Activated CD8-positive, alpha-beta memory T cell treated with anti-CD3 and anti-CD28 coated beads for 48 hours (primary cell): ENCODE data around the gene INCENP.
"Not testable (repeated sequence)": the region's sequence is repeated elsewhere in the genome, so short reads cannot be mapped to it uniquely, and the experiment has no call there.

Experiments
- DNase-seq, 3 experiments: peaks; one replicate each; pipeline ENCODE4 v3.0.0-alpha.2; 2020; ENCODE audit warnings: low read depth in 2 of 3, low spot score in 2 of 3

The INCENP gene

GRCh38 chr11:62123669-62124185, at the start of gene INCENP:
INCENP (plus strand) TSS chr11:62124011; CDS start chr11:62128162, 4,151 bp downstream.
- peak; percentile 55 to 85 (median 78) for DNase-seq

DNA sequence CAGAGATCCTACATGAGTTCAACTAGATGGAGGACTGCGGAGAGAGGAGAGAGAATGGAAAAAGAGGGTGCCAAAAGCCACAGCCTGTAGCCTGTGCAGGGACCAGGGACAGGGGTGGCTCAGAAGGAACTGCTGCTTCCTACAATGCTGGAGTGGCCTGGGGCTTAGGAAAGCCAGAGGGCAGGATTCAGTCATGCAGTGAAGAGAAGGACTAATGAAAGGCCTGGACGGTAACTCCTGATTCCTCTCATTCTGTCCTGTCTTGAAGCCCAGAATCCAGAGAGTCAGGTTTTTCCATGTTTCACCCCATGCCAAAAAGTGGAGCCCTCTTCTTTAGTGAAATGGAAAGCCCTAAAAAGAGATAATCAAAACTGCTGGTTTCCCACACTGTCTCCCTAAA, 48.4 kb upstream of the INCENP start:
- no peak for DNase-seq

- no peak for DNase-seq
Measured at GRCh38 chr11:62077132-62077531, 46.7 kb upstream of the INCENP start.

GRCh38 chr11:62081378-62082291, 42.2 kb upstream of the INCENP start:
- peak; percentile 50 to 67 (median 53) for DNase-seq

- DNase-seq = no peak
Measured at GRCh38 chr11:62082292-62082657, 41.5 kb upstream of the INCENP start.

DNA sequence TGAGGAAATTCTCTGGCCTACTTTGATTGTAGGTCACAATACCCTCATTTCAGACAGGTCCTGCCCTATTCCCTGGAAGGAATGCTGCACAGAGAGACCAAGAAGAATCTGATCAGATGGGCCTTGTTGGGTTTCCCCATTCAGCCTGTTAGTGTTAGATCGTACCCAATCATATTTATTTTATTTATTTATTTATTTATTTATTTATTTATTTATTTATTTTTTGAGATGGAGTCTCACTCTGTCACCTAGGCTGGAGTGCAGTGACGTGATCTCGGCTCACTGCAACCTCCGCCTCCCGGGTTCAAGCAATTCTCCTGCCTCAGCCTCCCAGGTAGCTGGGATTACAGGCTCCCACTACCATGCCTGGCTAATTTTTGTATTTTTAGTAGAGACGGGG, 39.0 kb upstream of the INCENP start:
- not testable (repeated sequence) for DNase-seq

DNA sequence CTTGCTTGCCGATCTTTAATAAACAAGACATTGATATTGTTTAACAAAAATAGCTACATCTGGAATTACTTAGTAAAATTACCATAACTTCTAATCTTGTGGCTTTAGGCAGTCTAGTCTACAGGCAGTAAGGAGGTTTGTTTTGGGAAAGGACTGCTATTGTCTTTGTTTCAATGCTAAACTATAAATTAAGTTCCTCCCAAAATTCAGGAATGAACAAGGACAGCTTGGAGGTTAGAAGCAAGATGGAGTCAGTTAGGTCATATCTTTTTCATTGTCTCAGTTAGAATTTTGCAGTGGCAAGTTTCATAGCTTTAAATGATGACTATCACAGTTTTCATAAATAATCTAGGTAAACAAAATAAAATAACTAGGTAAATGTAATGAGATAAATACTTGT, 36.1 kb upstream of the INCENP start:
- DNase-seq = no peak

DNA sequence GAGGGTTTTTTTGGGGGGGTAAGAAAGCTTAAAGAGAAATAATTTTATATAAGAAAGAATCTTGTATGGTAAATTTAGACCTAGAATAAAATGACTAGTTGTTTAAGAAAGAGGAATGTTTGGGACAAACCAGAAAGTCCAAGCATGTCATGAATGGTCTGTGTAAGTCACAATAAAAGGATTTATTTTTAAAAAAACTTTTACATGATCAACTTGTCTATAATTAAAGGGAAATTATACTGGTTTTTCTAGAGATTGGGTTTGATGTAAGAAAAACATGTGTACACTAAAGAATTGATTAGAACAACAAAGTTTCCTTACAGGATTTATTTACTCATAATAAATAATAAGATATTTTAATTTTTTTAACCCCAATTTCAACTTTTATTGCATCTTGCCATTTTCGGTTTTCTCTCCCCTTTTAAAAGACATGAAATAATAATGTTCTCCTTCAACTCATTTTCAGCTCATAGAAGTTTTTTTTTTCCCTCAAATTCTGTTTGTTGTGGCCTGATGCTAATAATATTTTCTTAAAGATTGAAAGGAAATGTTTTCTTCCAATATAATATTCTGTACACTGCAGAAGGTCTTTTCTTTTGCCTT, 35.4 kb upstream of the INCENP start:
- DNase-seq = no peak

GRCh38 chr11:62103141-62103540, 20.7 kb upstream of the INCENP start:
- DNase-seq = no peak

DNA sequence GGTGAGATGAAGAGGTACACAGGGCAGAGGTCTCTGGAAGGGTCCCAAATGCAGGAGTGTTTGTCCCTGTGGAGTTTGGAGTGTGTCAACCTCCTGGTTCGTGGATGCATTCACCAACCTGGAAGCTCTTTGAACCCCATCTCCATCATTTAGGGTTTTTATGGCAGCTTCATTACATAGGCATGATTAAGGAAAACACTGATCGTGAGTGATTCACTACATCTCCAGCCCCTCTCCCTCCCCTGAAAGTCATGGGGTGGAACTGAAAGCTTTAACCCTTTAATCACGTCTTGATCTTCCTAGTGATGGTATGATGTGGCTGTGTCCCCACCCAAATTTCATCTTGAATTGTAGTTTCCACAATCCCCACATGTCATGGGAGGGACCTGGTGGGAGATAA, 19.8 kb upstream of the INCENP start:
- DNase-seq = no peak

DNA sequence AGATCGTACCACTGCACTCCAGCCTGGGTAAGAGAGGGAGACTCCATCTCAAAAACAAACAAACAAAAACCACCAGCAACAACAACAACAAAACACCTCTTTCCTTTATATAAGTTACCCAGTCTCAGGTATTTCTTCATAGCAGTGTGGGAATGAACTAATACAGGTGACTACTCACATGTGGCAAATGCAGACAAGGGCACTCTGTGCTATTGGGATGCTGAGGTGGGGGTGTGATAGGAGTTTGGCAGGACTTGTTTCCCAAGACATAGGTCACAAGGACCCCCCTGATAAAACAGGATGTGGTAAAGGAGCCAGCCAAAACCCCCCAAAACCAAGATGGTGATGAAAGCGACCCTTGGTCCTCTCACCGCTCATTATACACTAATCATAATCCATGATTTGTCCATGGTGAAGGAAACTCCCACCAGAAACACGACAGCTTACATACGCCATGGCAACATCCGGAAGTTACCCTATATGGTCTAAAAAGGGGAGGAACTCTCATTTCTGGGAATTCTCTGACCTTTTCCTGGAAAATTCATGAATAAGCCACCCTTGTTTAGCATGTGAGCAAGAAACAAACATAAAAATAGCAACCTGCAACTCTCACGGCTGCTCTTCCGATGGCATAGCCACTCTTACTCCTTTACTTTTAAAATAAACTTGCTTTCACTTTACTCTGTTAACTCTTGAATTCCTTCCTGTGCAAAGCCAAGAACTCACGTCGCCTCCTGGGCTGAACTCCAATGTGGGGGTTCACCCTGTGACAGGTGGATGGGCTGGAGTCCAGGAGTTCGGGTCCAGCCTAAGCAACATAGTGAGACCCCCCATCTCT, 18.8 kb upstream of the INCENP start:
- DNase-seq = no peak

DNA sequence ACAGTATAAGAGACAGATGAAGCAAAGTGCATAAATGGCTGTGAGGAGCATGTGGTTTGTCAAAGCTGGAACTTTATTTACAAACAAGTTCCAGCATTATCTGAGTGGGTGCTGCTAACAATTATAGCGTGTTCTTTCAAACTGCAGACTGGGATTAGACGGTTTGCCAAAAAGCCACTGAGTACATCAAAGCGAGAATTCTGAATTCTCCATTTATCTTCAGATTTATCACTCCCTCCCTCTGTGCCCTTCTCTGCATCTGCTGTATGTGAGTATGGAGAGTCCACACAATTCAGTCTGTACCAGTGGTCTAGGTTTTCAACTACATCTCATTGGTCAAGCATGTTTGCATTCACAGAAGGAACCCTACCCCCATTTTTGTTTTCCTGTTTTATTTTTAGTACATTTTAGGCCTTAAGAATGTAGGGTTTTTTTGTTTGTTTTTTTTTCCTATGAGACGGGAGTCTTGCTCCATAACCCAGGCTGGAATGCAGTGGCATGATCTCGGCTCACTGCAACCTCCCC, 18.1 kb upstream of the INCENP start:
- no peak for DNase-seq

DNA sequence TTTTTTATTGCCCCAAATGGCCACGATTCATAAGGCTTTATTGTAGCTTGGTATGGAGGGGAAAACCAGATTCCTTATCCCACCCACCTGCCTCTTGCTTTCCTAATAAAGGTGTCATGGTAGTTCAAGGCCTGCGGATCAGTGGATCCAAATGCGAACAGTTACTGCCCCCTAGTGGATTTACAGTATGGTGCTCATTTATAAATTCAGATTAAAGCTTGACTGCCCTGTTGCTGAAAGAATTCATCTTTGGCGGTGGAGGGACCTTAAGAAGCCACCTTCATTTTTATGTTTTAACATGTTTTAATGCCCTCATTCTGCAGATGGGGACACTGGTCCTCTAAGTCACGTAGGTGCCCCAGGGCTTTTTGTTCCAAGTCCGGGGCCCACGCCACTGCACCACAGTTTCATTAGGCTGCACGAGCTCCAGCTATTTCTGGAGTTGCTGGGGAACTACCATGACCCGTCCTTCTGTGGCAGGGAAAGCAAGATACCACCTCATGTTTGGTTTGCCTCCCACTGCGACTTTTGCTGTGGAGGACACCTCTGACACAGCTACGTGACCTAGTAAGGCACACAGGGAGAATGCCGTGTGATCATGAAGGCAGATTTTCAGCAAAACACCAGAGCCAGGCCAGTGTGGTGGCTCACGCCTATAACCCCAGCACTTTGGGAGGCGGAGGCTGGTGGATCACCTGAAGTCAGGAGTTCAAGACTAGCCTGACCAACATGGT, 15.6 kb upstream of the INCENP start:
- DNase-seq = no peak

DNA sequence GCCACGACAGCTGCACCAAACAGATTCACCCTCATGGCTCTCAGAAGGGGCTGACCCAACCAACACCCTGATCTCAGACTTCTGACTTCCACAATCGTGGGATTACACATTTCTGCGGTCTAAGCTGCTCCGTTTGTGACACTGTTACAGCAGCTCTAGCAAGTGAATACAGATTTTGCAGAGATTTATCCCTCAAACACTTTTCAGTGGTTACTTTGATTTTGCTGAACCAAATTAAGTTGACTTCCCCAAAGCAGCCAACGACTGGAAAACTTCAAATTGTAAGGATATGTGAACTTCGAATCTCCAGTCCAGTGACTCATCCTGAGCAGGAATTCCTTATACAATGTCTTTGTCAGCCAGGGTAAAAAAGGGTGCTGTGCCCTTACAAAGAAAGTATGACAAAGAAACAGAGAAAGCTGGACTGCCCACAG, 14.8 kb upstream of the INCENP start:
- no peak for DNase-seq

- DNase-seq = no peak
Measured at GRCh38 chr11:62115085-62115694, 8.6 kb upstream of the INCENP start.

- no peak for DNase-seq
Measured at GRCh38 chr11:62116451-62116850, 7.4 kb upstream of the INCENP start.

DNA sequence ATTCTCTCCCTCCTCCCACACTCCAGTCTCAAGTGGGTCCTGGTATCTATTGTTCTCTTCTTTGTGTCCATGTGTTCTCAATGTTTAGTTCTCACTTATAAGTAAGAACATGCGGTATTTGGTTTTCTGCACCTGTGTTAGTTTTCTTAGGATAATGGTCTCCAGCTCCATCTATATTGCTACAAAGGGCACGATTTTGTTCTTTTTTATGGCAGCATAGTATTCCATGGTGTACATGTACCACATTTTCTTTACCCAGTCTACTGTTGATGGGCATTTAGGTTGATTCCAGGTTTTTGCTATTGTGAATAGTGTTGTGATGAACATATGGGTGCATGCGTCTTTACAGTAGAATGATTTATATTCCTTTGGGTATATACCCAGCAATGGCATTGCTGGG, 4.2 kb upstream of the INCENP start:
- no peak for DNase-seq

GRCh38 chr11:62120001-62120400, 3.8 kb upstream of the INCENP start:
- DNase-seq = no peak

- no peak for DNase-seq
Measured at GRCh38 chr11:62120431-62120830, 3.4 kb upstream of the INCENP start.

GRCh38 chr11:62122076-62122475, 1.7 kb upstream of the INCENP start:
- DNase-seq = no peak
